HEK293 (cell line): ENCODE measurements around the gene SLC39A1.

ENCODE experiments used
- SALL2 ChIP-seq: fragments of 450-650 bp; formaldehyde crosslinking; IDR thresholded peaks from 2 replicates; pipeline ENCODE4 v1.5.0; 2017; ENCODE audit warnings: missing biosample characterization, mild to moderate bottlenecking, missing genetic modification characterization, borderline replicate concordance
- ZBTB20 ChIP-seq: fragments of 450-650 bp; formaldehyde crosslinking; IDR thresholded peaks from 2 replicates; pipeline ENCODE4 v1.5.1; 2016; ENCODE audit warnings: missing biosample characterization, missing genetic modification characterization
- ZEB2 ChIP-seq: fragments of 450-650 bp; formaldehyde crosslinking; IDR thresholded peaks from 2 replicates; pipeline ENCODE4 v1.5.1; 2016; ENCODE audit warnings: missing biosample characterization, missing genetic modification characterization
- ZFP3 ChIP-seq: fragments of 450-650 bp; formaldehyde crosslinking; IDR thresholded peaks from 2 replicates; pipeline ENCODE4 v1.5.1; 2016; ENCODE audit warnings: low read depth, missing biosample characterization, missing genetic modification characterization
- ZFP37 ChIP-seq: fragments of 450-650 bp; formaldehyde crosslinking; IDR thresholded peaks from 2 replicates; pipeline ENCODE4 v1.5.1; 2016; ENCODE audit warnings: missing biosample characterization, missing genetic modification characterization
- ZNF133 ChIP-seq: fragments of 450-650 bp; formaldehyde crosslinking; IDR thresholded peaks from 2 replicates; pipeline ENCODE4 v1.5.1; 2016; ENCODE audit warnings: missing biosample characterization, missing genetic modification characterization
- ZNF138 ChIP-seq: fragments of 450-650 bp; formaldehyde crosslinking; IDR thresholded peaks from 2 replicates; pipeline ENCODE4 v1.5.1; 2016; ENCODE audit warnings: missing biosample characterization, missing genetic modification characterization, borderline replicate concordance
- ZNF174 ChIP-seq: fragments of 450-650 bp; formaldehyde crosslinking; IDR thresholded peaks from 2 replicates; pipeline ENCODE4 v1.5.0; 2017; ENCODE audit warnings: missing biosample characterization, mild to moderate bottlenecking, missing genetic modification characterization
- ZNF302 ChIP-seq: fragments of 450-650 bp; formaldehyde crosslinking; IDR thresholded peaks from 2 replicates; pipeline ENCODE4 v1.5.1; 2016; ENCODE audit warnings: missing biosample characterization, missing genetic modification characterization, low read depth
- ZNF324 ChIP-seq: fragments of 450-650 bp; formaldehyde crosslinking; IDR thresholded peaks from 2 replicates; pipeline ENCODE4 v1.5.1; 2016; ENCODE audit warnings: missing biosample characterization, missing genetic modification characterization
- ZNF529 ChIP-seq: fragments of 450-650 bp; formaldehyde crosslinking; IDR thresholded peaks from 2 replicates; pipeline ENCODE4 v1.5.1; 2017; ENCODE audit warnings: missing genetic modification characterization, missing biosample characterization; ENCODE audit not compliant: insufficient replicate concordance
- ZNF560 ChIP-seq: fragments of 450-650 bp; formaldehyde crosslinking; IDR thresholded peaks from 2 replicates; pipeline ENCODE4 v1.5.1; 2017; ENCODE audit warnings: missing biosample characterization, missing genetic modification characterization, borderline replicate concordance
- ZNF664 ChIP-seq: fragments of 450-650 bp; formaldehyde crosslinking; IDR thresholded peaks from 2 replicates; pipeline ENCODE4 v1.5.1; 2016; ENCODE audit warnings: missing biosample characterization, missing genetic modification characterization
- ZNF670 ChIP-seq: fragments of 450-650 bp; formaldehyde crosslinking; IDR thresholded peaks from 2 replicates; pipeline ENCODE4 v1.5.1; 2016; ENCODE audit warnings: missing biosample characterization, missing genetic modification characterization, low read depth
- ZNF677 ChIP-seq: fragments of 450-650 bp; IDR thresholded peaks from 2 replicates; pipeline ENCODE4 v1.5.0; 2018; ENCODE audit warnings: missing biosample characterization, mild to moderate bottlenecking, missing genetic modification characterization, moderate library complexity
- ZNF837 ChIP-seq: fragments of 450-650 bp; formaldehyde crosslinking; IDR thresholded peaks from 2 replicates; pipeline ENCODE4 v1.5.1; 2016; ENCODE audit warnings: missing biosample characterization, missing genetic modification characterization
- TF ChIP-seq, protein P1 (sequence below): fragments of 450-650 bp; formaldehyde crosslinking; IDR thresholded peaks from 2 replicates; pipeline ENCODE4 v1.5.1; 2016; ENCODE audit warnings: missing biosample characterization, missing genetic modification characterization, low read depth
- TF ChIP-seq, protein P2 (sequence below): fragments of 450-650 bp; formaldehyde crosslinking; IDR thresholded peaks from 2 replicates; pipeline ENCODE4 v1.5.1; 2016; ENCODE audit warnings: missing biosample characterization, missing genetic modification characterization, borderline replicate concordance
- TF ChIP-seq, protein P3 (sequence below): fragments of 450-650 bp; formaldehyde crosslinking; IDR thresholded peaks from 2 replicates; pipeline ENCODE4 v1.5.1; 2016; ENCODE audit warnings: missing biosample characterization, missing genetic modification characterization
- TF ChIP-seq, protein P4 (sequence below): fragments of 450-650 bp; formaldehyde crosslinking; IDR thresholded peaks from 2 replicates; pipeline ENCODE4 v1.5.1; 2016; ENCODE audit warnings: missing biosample characterization, missing genetic modification characterization
- TF ChIP-seq, protein P5 (sequence below): fragments of 450-650 bp; formaldehyde crosslinking; IDR thresholded peaks from 2 replicates; pipeline ENCODE4 v1.5.1; 2017; ENCODE audit warnings: missing biosample characterization, missing genetic modification characterization
- TF ChIP-seq, protein P6 (sequence below): fragments of 450-650 bp; formaldehyde crosslinking; IDR thresholded peaks from 2 replicates; pipeline ENCODE4 v1.5.1; 2016; ENCODE audit warnings: missing biosample characterization, missing genetic modification characterization
- TF ChIP-seq, protein P7 (sequence below): fragments of 450-650 bp; formaldehyde crosslinking; IDR thresholded peaks from 2 replicates; pipeline ENCODE4 v1.5.1; 2016; ENCODE audit warnings: missing biosample characterization, missing genetic modification characterization
- TF ChIP-seq, protein P8 (sequence below): fragments of 450-650 bp; formaldehyde crosslinking; IDR thresholded peaks from 2 replicates; pipeline ENCODE4; 2016; ENCODE audit warnings: missing biosample characterization, missing genetic modification characterization
- TF ChIP-seq, protein P9 (sequence below): fragments of 450-650 bp; formaldehyde crosslinking; IDR thresholded peaks from 2 replicates; pipeline ENCODE4 v1.5.1; 2017; ENCODE audit warnings: missing biosample characterization, missing genetic modification characterization

Gene SLC39A1

DNA sequence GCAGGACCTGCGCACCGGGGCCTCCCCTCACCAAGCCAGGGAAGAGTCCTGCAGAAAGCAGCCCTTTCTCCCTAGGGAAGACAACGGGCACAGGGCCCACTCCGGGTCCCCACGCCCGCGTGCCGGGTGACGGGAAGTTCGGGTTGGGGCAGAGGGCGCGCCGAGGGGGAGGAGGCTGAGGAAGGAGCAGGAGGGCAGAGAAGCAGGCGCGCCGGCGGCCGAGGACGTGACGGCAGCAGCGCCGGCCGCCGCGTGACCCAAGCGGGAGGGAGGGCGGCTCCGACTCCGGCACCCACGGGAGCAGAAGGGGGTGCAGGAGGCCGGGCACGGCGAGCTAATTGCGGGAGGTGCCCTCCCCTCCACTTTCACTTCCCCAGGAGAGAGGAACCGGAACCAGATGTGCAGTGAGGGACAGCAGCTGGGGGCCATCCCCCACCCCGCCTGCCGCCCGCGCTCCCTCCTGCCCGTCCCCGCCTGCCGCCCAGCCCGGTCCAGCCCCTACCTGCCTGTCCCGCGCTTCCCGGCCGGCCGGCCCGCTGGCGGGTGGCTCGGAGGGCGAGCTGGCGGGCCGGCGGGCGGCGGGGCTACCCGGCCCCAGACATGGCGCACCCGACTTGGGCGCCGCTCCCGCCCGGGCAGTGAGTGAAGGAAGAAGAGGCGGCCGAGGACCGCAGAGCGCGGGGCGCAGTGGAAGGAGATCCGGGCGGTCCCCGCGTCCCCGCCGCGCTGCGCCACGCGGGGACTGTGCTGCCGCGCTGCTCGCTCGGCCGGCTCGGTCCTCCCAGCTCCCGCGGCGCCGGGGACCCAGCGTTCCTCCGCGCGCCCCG is 17.3 kb downstream of the SLC39A1 start (continued):
- TF ChIP-seq, protein P1, sequence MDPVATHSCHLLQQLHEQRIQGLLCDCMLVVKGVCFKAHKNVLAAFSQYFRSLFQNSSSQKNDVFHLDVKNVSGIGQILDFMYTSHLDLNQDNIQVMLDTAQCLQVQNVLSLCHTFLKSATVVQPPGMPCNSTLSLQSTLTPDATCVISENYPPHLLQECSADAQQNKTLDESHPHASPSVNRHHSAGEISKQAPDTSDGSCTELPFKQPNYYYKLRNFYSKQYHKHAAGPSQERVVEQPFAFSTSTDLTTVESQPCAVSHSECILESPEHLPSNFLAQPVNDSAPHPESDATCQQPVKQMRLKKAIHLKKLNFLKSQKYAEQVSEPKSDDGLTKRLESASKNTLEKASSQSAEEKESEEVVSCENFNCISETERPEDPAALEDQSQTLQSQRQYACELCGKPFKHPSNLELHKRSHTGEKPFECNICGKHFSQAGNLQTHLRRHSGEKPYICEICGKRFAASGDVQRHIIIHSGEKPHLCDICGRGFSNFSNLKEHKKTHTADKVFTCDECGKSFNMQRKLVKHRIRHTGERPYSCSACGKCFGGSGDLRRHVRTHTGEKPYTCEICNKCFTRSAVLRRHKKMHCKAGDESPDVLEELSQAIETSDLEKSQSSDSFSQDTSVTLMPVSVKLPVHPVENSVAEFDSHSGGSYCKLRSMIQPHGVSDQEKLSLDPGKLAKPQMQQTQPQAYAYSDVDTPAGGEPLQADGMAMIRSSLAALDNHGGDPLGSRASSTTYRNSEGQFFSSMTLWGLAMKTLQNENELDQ (tag by site-specific recombination), result no peak
- no peak for TF ChIP-seq ZNF560
- TF ChIP-seq ZNF837 (tag by site-specific recombination), result no peak
- TF ChIP-seq ZNF133, result no peak
- TF ChIP-seq ZFP3, result no peak
- TF ChIP-seq ZEB2 (tag by site-specific recombination), result no peak
- TF ChIP-seq, protein P2, sequence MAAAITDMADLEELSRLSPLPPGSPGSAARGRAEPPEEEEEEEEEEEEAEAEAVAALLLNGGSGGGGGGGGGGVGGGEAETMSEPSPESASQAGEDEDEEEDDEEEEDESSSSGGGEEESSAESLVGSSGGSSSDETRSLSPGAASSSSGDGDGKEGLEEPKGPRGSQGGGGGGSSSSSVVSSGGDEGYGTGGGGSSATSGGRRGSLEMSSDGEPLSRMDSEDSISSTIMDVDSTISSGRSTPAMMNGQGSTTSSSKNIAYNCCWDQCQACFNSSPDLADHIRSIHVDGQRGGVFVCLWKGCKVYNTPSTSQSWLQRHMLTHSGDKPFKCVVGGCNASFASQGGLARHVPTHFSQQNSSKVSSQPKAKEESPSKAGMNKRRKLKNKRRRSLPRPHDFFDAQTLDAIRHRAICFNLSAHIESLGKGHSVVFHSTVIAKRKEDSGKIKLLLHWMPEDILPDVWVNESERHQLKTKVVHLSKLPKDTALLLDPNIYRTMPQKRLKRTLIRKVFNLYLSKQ (tag by site-specific recombination), result no peak
- no peak for TF ChIP-seq ZNF670 (tag by site-specific recombination)
- TF ChIP-seq ZNF664, result no peak
- TF ChIP-seq ZNF677, result no peak
- TF ChIP-seq ZNF174 (tag by site-specific recombination), result no peak
- TF ChIP-seq ZNF302 (tag by site-specific recombination), result no peak
- TF ChIP-seq ZBTB20, result peak; percentile 53; the same call in 1 of the 2 replicates
- TF ChIP-seq SALL2, result no peak
- TF ChIP-seq, protein P3, sequence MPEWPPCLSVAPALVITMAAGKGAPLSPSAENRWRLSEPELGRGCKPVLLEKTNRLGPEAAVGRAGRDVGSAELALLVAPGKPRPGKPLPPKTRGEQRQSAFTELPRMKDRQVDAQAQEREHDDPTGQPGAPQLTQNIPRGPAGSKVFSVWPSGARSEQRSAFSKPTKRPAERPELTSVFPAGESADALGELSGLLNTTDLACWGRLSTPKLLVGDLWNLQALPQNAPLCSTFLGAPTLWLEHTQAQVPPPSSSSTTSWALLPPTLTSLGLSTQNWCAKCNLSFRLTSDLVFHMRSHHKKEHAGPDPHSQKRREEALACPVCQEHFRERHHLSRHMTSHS (tag by site-specific recombination), result no peak
- no peak; the same call in 1 of the 2 replicates for TF ChIP-seq ZFP37 (tag by site-specific recombination)
- TF ChIP-seq, protein P4, sequence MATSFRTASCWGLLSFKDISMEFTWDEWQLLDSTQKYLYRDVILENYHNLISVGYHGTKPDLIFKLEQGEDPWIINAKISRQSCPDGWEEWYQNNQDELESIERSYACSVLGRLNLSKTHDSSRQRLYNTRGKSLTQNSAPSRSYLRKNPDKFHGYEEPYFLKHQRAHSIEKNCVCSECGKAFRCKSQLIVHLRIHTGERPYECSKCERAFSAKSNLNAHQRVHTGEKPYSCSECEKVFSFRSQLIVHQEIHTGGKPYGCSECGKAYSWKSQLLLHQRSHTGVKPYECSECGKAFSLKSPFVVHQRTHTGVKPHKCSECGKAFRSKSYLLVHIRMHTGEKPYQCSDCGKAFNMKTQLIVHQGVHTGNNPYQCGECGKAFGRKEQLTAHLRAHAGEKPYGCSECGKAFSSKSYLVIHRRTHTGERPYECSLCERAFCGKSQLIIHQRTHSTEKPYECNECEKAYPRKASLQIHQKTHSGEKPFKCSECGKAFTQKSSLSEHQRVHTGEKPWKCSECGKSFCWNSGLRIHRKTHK (tag by site-specific recombination), result no peak
- TF ChIP-seq ZNF138 (tag by site-specific recombination), result no peak
- TF ChIP-seq, protein P5, sequence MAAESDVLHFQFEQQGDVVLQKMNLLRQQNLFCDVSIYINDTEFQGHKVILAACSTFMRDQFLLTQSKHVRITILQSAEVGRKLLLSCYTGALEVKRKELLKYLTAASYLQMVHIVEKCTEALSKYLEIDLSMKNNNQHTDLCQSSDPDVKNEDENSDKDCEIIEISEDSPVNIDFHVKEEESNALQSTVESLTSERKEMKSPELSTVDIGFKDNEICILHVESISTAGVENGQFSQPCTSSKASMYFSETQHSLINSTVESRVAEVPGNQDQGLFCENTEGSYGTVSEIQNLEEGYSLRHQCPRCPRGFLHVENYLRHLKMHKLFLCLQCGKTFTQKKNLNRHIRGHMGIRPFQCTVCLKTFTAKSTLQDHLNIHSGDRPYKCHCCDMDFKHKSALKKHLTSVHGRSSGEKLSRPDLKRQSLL (tag by site-specific recombination), result no peak
- TF ChIP-seq, protein P6, sequence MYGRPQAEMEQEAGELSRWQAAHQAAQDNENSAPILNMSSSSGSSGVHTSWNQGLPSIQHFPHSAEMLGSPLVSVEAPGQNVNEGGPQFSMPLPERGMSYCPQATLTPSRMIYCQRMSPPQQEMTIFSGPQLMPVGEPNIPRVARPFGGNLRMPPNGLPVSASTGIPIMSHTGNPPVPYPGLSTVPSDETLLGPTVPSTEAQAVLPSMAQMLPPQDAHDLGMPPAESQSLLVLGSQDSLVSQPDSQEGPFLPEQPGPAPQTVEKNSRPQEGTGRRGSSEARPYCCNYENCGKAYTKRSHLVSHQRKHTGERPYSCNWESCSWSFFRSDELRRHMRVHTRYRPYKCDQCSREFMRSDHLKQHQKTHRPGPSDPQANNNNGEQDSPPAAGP (tag by site-specific recombination), result peak; percentile 93
- TF ChIP-seq ZNF324 (tag by site-specific recombination), result peak; percentile 42; the same call in 1 of the 2 replicates
- TF ChIP-seq, protein P7, sequence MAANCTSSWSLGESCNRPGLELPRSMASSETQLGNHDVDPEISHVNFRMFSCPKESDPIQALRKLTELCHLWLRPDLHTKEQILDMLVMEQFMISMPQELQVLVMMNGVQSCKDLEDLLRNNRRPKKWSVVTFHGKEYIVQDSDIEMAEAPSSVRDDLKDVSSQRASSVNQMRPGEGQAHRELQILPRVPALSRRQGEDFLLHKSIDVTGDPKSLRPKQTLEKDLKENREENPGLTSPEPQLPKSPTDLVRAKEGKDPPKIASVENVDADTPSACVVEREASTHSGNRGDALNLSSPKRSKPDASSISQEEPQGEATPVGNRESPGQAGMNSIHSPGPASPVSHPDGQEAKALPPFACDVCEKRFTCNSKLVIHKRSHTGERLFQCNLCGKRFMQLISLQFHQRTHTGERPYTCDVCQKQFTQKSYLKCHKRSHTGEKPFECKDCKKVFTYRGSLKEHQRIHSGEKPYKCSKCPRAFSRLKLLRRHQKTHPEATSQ (tag by site-specific recombination), result 0 out of 2 replicates have a peak, but pooled peaks have one; percentile 22
- TF ChIP-seq, protein P8, sequence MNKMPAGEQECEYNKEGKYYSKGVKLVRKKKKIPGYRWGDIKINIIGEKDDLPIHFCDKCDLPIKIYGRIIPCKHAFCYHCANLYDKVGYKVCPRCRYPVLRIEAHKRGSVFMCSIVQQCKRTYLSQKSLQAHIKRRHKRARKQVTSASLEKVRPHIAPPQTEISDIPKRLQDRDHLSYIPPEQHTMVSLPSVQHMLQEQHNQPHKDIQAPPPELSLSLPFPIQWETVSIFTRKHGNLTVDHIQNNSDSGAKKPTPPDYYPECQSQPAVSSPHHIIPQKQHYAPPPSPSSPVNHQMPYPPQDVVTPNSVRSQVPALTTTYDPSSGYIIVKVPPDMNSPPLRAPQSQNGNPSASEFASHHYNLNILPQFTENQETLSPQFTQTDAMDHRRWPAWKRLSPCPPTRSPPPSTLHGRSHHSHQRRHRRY (tag by site-specific recombination), result no peak; the same call in 1 of the 2 replicates
- no peak for TF ChIP-seq ZNF529 (tag by site-specific recombination)
- TF ChIP-seq, protein P9, sequence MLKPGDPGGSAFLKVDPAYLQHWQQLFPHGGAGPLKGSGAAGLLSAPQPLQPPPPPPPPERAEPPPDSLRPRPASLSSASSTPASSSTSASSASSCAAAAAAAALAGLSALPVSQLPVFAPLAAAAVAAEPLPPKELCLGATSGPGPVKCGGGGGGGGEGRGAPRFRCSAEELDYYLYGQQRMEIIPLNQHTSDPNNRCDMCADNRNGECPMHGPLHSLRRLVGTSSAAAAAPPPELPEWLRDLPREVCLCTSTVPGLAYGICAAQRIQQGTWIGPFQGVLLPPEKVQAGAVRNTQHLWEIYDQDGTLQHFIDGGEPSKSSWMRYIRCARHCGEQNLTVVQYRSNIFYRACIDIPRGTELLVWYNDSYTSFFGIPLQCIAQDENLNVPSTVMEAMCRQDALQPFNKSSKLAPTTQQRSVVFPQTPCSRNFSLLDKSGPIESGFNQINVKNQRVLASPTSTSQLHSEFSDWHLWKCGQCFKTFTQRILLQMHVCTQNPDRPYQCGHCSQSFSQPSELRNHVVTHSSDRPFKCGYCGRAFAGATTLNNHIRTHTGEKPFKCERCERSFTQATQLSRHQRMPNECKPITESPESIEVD (tag by site-specific recombination), result no peak
